ENCODE data around the gene MYO16. TPM values are rescaled to one million over a fixed set of nuclear protein-coding genes. Genes with fewer than 3 reads are reported as not detected.

Gene MYO16
- total RNA-seq, 1 donor from 2014 or later: not detected

GRCh38 chr13:109200556-109200955 is 571.1 kb downstream of the MYO16 start:
- DNase-seq (ENCODE audit: low spot score in 2 of 2): no peak
- no peaks in the 10 kb centered on the region for H3K4me1 ChIP-seq
- no peaks in the 10 kb centered on the region for H3K27me3 ChIP-seq
- no peaks in the 10 kb centered on the region for H3K9me3 ChIP-seq
- H3K4me3 ChIP-seq: no peak overlapping the region
- intact Hi-C loops (cut with DNase I): no loop called here
- TF ChIP-seq CTCF (IDR thresholded peaks at IDR 0.05): no peak
- H3K36me3 ChIP-seq: no peaks in the 10 kb centered on the region
- no peak overlapping the region for H3K27ac ChIP-seq

- H3K4me3 ChIP-seq: no peak overlapping the region
- no peak for DNase-seq (ENCODE audit: low spot score in 2 of 2)
- no peak for TF ChIP-seq CTCF (IDR thresholded peaks at IDR 0.05)
- H3K4me1 ChIP-seq: no peaks in the 10 kb centered on the region
- intact Hi-C loops (cut with DNase I): no loop called here
- H3K36me3 ChIP-seq: no peaks in the 10 kb centered on the region
- H3K27ac ChIP-seq: no peak overlapping the region
- H3K27me3 ChIP-seq: no peaks in the 10 kb centered on the region
- no peaks in the 10 kb centered on the region for H3K9me3 ChIP-seq
Observed at GRCh38 chr13:109203587-109203986, 574.2 kb downstream of the MYO16 start.

- no peak for TF ChIP-seq CTCF (IDR thresholded peaks at IDR 0.05)
- H3K4me1 ChIP-seq: no peaks in the 10 kb centered on the region
- no peak overlapping the region for H3K27ac ChIP-seq
- no peak overlapping the region for H3K4me3 ChIP-seq
- no peaks in the 10 kb centered on the region for H3K27me3 ChIP-seq
- intact Hi-C loops (cut with DNase I): no loop called here
- no peaks in the 10 kb centered on the region for H3K9me3 ChIP-seq
- no peaks in the 10 kb centered on the region for H3K36me3 ChIP-seq
- no peak for DNase-seq (ENCODE audit: low spot score in 2 of 2)
Observed at GRCh38 chr13:109204252-109204651, 574.8 kb downstream of the MYO16 start.

- no peaks in the 10 kb centered on the region for H3K27me3 ChIP-seq
- no peak for TF ChIP-seq CTCF (IDR thresholded peaks at IDR 0.05)
- no peaks in the 10 kb centered on the region for H3K9me3 ChIP-seq
- no peak overlapping the region for H3K27ac ChIP-seq
- H3K4me3 ChIP-seq: no peak overlapping the region
- no peak for DNase-seq (ENCODE audit: low spot score in 2 of 2)
- no peaks in the 10 kb centered on the region for H3K4me1 ChIP-seq
- intact Hi-C loops (cut with DNase I): no loop called here
- no peaks in the 10 kb centered on the region for H3K36me3 ChIP-seq
Observed at GRCh38 chr13:109204657-109205056, 575.2 kb downstream of the MYO16 start.

- DNase-seq (ENCODE audit: low spot score in 2 of 2): no peak
- H3K9me3 ChIP-seq: no peaks in the 10 kb centered on the region
- intact Hi-C loops (cut with DNase I): no loop called here
- no peaks in the 10 kb centered on the region for H3K36me3 ChIP-seq
- TF ChIP-seq CTCF (IDR thresholded peaks at IDR 0.05): no peak
- H3K27me3 ChIP-seq: no peaks in the 10 kb centered on the region
- H3K27ac ChIP-seq: no peak overlapping the region
- no peaks in the 10 kb centered on the region for H3K4me1 ChIP-seq
- H3K4me3 ChIP-seq: no peak overlapping the region
Observed at GRCh38 chr13:109205315-109205714, 575.9 kb downstream of the MYO16 start.

GRCh38 chr13:109206616-109207015 is 577.2 kb downstream of the MYO16 start:
- no peaks in the 10 kb centered on the region for H3K9me3 ChIP-seq
- H3K27me3 ChIP-seq: no peaks in the 10 kb centered on the region
- intact Hi-C loops (cut with DNase I): no loop called here
- H3K27ac ChIP-seq: no peak overlapping the region
- no peaks in the 10 kb centered on the region for H3K4me1 ChIP-seq
- H3K36me3 ChIP-seq: no peaks in the 10 kb centered on the region
- TF ChIP-seq CTCF (IDR thresholded peaks at IDR 0.05): no peak
- H3K4me3 ChIP-seq: no peak overlapping the region
- no peak for DNase-seq (ENCODE audit: low spot score in 2 of 2)

Data from ascending aorta (tissue), 2 donors.